Heart right ventricle (tissue), 16 donors: Measurements from ENCODE around the gene EIF2B5. TPM values are rescaled to one million over a fixed set of nuclear protein-coding genes. Genes with fewer than 3 reads are reported as not detected.
"Not testable (repeated sequence)": the region's sequence is repeated elsewhere in the genome, so short reads cannot be mapped to it uniquely, and the experiment has no call there.

ENCODE experiments used
- ATAC-seq, 8 donors: fragments of 200-7000 bp; cut with Tn5 transposase; one replicate each; pipeline ENCODE4 v1.9.1; 2020; ENCODE audit warnings: mild to moderate bottlenecking in 8 of 8, moderate library complexity in 8 of 8, moderate number of reproducible peaks in 1 of 8
- DNase-seq, 2 donors: peaks; one replicate each; pipeline ENCODE4 v3.0.0-alpha.2; 2020
- H3K27ac ChIP-seq, 10 donors: fragments of 200-600 bp; sonication (generic) in 2 of 10; one replicate each; pipeline versions ENCODE4 v1.5.0 to v1.8.0; 2020 to 2022; ENCODE audit warnings: mild to moderate bottlenecking in 3 of 10
- H3K27me3 ChIP-seq, 7 donors: fragments of 200-600 bp; one replicate each; pipeline ENCODE4 v1.8.0; 2021 to 2022; ENCODE audit warnings: mild to moderate bottlenecking in 2 of 7
- H3K36me3 ChIP-seq, 9 donors: fragments of 200-600 bp; sonication (generic) in 1 of 9; one replicate each; pipeline versions ENCODE4 v1.5.0 to v1.8.0; 2020 to 2022; ENCODE audit warnings: mild to moderate bottlenecking in 2 of 9
- H3K4me1 ChIP-seq, 9 donors: fragments of 200-600 bp; sonication (generic) in 1 of 9; one replicate each; pipeline versions ENCODE4 v1.5.0 to v1.8.0; 2020 to 2022; ENCODE audit warnings: mild to moderate bottlenecking in 4 of 9
- H3K4me3 ChIP-seq, 10 donors: fragments of 200-600 bp; sonication (generic) in 2 of 10; one replicate each; pipeline versions ENCODE4 v1.5.0 to v1.8.0; 2020 to 2022; ENCODE audit warnings: mild to moderate bottlenecking in 7 of 10, moderate library complexity in 2 of 10
- H3K9me3 ChIP-seq, 11 donors: fragments of 200-600 bp in 10 of 11; sonication (generic) in 2 of 11; one replicate each; pipeline versions ENCODE4 v1.5.0 to v1.8.0; 2013 to 2022; ENCODE audit warnings: mild to moderate bottlenecking in 2 of 11, control low read depth in 1 of 11, moderate library complexity in 1 of 11
- WGBS, 2 donors: extraction: QIAGEN DNeasy Blood & Tissue Kit; methylation state at CpG; one replicate each; pipeline ENCODE4 v1.1.7; 2013; ENCODE audit warnings: inconsistent platforms in 1 of 2; 5-methylcytosine and 5-hydroxymethylcytosine counted together
- intact Hi-C, 10 donors: fragments of 100-400 bp; cut with DNase I; formaldehyde crosslinking; loops; one replicate each; pipeline versions ENCODE4 v1.11.1 to v1.14.2; 2022
- polyA plus RNA-seq, 2 donors: library from polyadenylated mRNA; stranded (reverse); fragments of 200-250 nt; gene quantifications; one replicate each; pipeline ENCODE4 v1.2.3, GENCODE V29; 2013
- total RNA-seq, 10 donors: library from RNA; stranded (reverse); fragmentation: NEBNext Ultra II Directional in 3 of 10; extraction: Animal tissue kit (Norgen Biotek cat#: 25700) in 3 of 10; gene quantifications; one replicate each; pipeline versions ENCODE4 v1.2.1 to v1.2.4, GENCODE V29; 2021 to 2023
- TF ChIP-seq, protein P1 (sequence below), 9 donors: fragments of 200-600 bp; sonication (generic) in 2 of 9; IDR thresholded peaks; one replicate each; pipeline versions ENCODE4 v1.5.0 to v1.8.0; 2021 to 2022; ENCODE audit warnings: antibody characterized with exemption in 9 of 9, mild to moderate bottlenecking in 5 of 9, moderate library complexity in 1 of 9
- donor health status: Arrhythmogenic right ventricular cardiomyopathy.
- donor health status: ischemic (EF 13 %, LVEDD 7.1; RV severe dilation, severe dysfunction).
- donor health status: healthy with polysubstance abuse.
- donor health status: DM: no; HTN: yes; CAD: no.
- donor health status: DM: no; HTN: no; CAD: no.
- donor health status: ischemic (EF 25% LVEDD 6.9; RV normal size, moderate dysfunction).
- donor health status: ischemic (EF 25% LVEDD 5.7; RV mildly dilated, moderate dysfunction).
- donor health status: healthy.
- donor health status: DM: yes; HTN: yes; CAD: no.
- donor health status: Ischemic cardiomyopathy.
- donor health status: ischemic (EF 35%, LVEDD 5.7; RV mildly dilated, moderate dysfunction).
- donor health status: nonischemic (EF 11% LVEDD 7.7; RV severe dilation, severe dysfunction).
- donor health status: DM: yes; HTN: yes; CAD: no.
- donor health status: PGD.
- donor health status: ischemic (EF 29% LVEDD 5.4; RV normal size, mild dysfunction).
- donor health status: nonischemic (EF 23%, LVEDD 6.1; RV moderate dilation, normal function).

Gene EIF2B5
- total and polyA plus RNA-seq, 12 donors: 26.8 to 44.6 (median 31.6) TPM

DNA sequence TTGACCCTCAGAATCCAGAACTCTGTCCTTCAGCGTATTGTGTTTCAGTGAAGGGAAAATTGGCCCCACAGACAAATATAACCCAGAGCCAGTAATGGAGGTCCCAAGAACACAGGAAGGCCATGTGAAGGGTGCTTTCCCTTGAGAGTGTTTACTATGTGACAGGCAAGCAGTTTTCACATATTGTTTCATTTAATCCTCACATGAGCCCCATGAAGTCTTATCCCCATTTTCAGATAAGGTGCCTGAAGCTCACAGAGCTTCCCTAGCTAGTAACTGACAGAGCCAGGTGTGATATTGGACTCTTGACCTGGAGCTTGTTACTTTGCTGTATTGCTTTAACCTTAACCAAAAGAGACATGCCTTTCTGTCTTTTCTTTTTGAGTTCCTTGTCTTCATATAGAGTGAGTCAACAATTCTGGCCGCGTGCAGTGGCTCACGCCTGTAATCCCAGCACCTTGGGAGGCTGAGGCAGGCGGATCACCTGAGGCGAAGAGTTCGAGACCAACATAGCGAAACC lies 10.7 kb downstream of the EIF2B5 start:
- Histone ChIP-seq H3K27ac (peak overlapping the region in 1 of 10 donors; percentile 25), H3K9me3 (no peaks in the 10 kb centered on the region), H3K27me3 (no peaks in the 10 kb centered on the region), H3K36me3 (peaks cover 11 to 60% (median 52%) of the 10 kb centered on the region in 9 donors), H3K4me1 (peaks cover 0 to 10% (median 0%) of the 10 kb centered on the region in 9 donors), H3K4me3 (no peak overlapping the region)
- intact Hi-C loops: loop anchor here in 6 of 10 donors (5.0 to 10.0 kb wide), 4 partner anchors 41 to 241 kb away; partner anchors contain the start of genes ALG3 (in 5 of the 6), EEF1AKMT4 (in 5 of the 6) and ABCF3 (in 2 of the 6)
- no peak for DNase-seq
- 85 to 88% methylated on average over 8 of the region's 8 CpGs for WGBS, 2 donors
- no peak for ATAC-seq
- TF ChIP-seq, protein P1, sequence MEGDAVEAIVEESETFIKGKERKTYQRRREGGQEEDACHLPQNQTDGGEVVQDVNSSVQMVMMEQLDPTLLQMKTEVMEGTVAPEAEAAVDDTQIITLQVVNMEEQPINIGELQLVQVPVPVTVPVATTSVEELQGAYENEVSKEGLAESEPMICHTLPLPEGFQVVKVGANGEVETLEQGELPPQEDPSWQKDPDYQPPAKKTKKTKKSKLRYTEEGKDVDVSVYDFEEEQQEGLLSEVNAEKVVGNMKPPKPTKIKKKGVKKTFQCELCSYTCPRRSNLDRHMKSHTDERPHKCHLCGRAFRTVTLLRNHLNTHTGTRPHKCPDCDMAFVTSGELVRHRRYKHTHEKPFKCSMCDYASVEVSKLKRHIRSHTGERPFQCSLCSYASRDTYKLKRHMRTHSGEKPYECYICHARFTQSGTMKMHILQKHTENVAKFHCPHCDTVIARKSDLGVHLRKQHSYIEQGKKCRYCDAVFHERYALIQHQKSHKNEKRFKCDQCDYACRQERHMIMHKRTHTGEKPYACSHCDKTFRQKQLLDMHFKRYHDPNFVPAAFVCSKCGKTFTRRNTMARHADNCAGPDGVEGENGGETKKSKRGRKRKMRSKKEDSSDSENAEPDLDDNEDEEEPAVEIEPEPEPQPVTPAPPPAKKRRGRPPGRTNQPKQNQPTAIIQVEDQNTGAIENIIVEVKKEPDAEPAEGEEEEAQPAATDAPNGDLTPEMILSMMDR (IDR thresholded peaks at IDR 0.05): no peak

GRCh38 chr3:184148076-184148475 lies 12.9 kb downstream of the EIF2B5 start:
- no peak overlapping the region for H3K4me3 ChIP-seq
- no peak overlapping the region for H3K27ac ChIP-seq
- H3K9me3 ChIP-seq: no peaks in the 10 kb centered on the region
- no peaks in the 10 kb centered on the region for H3K27me3 ChIP-seq
- TF ChIP-seq, protein P1 (IDR thresholded peaks at IDR 0.05): no peak
- 69 to 78% methylated on average over 3 of the region's 3 CpGs for WGBS, 2 donors
- peaks cover 4 to 37% (median 30%) of the 10 kb centered on the region in 9 donors for H3K36me3 ChIP-seq
- DNase-seq (no peak), ATAC-seq (no peak)
- H3K4me1 ChIP-seq: peaks cover 0 to 10% (median 0%) of the 10 kb centered on the region in 9 donors
- intact Hi-C loops: loop anchor here in 6 of 10 donors (5.0 to 10.0 kb wide), 4 partner anchors 39 to 243 kb away; partner anchors contain the start of genes ALG3 (in 5 of the 6), EEF1AKMT4 (in 5 of the 6) and ABCF3 (in 2 of the 6)

DNA sequence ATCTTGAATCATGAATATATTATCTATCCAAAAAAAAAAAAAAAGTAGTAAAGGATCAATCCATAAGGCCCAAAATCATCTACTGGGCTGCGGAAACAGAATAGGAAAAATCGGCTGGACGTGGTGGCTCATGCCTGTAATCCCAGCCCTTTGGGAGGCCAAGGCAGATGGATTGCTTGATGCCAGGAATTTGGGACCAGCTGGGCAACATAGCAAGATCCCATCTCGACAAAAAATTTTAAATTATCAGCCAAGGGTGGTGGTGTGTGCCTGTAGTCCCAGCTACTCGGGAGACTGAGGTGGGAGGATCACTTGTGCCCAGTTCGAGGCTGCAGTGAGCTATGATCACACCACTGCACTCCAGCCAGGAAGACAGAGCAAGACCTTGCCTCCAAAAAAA lies 14.0 kb downstream of the EIF2B5 start:
- Histone ChIP-seq H3K4me3 (no peak overlapping the region), H3K27me3 (no peaks in the 10 kb centered on the region), H3K27ac (no peak overlapping the region), H3K9me3 (no peaks in the 10 kb centered on the region), H3K4me1 (peaks cover 0 to 20% (median 5%) of the 10 kb centered on the region in 9 donors), H3K36me3 (peaks cover 0 to 27% (median 19%) of the 10 kb centered on the region in 9 donors)
- TF ChIP-seq, protein P1 (IDR thresholded peaks at IDR 0.05): no peak
- intact Hi-C loops: loop anchor here in 6 of 10 donors (5.0 to 10.0 kb wide), 4 partner anchors 38 to 244 kb away; partner anchors contain the start of genes ALG3 (in 5 of the 6), EEF1AKMT4 (in 5 of the 6) and ABCF3 (in 2 of the 6)
- DNase-seq (no peak), ATAC-seq (no peak)
- WGBS, 2 donors: 89 to 99% methylated on average over 6 of the region's 6 CpGs

GRCh38 chr3:184149770-184150169 lies 14.6 kb downstream of the EIF2B5 start:
- H3K27me3 ChIP-seq, DNase-seq, H3K9me3 ChIP-seq, H3K4me3 ChIP-seq, H3K27ac ChIP-seq: not testable (repeated sequence)
- WGBS, 2 donors: 53 to 65% methylated on average over 6 of the region's 6 CpGs
- intact Hi-C loops: loop anchor here in 7 of 10 donors (5.0 to 10.0 kb wide), 5 partner anchors 38 to 245 kb away; partner anchors contain the start of genes ALG3 (in 5 of the 7), EEF1AKMT4 (in 5 of the 7), ABCF3 (in 2 of the 7) and EIF4G1 (in 1 of the 7)
- H3K36me3 ChIP-seq: peaks cover 0 to 21% (median 14%) of the 10 kb centered on the region in 9 donors
- peak in 4 of 8 donors; percentile 20 to 68 (median 58) for ATAC-seq
- TF ChIP-seq, protein P1 (IDR thresholded peaks at IDR 0.05): peak in 5 of 9 donors; percentile 20 to 43 (median 38)
- H3K4me1 ChIP-seq: peaks cover 0 to 23% (median 5%) of the 10 kb centered on the region in 9 donors
